ENCODE results near the gene BTF3. TPM values are rescaled to one million over a fixed set of nuclear protein-coding genes. Genes with fewer than 3 reads are reported as not detected.

Gene BTF3
- total RNA-seq, 1 donor from 2014 or later: 347 TPM

DNA sequence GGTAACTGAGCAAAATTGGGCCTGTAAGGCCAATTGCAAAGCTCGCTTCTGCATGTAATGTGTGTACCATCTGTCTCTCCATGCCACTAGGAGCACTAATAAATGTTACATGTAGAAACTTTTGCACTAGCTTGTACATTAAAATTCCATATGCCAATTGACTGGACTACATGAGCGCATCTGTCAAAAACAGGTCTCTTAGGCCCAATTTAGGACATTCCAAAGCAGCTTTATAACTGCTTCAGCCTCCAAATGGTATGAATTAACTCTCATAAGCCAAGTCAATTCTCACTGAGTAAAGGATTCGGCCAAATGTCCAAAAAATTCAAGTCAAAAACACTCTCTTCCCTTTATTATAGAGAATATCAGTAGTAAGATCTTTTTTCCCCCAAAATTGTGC, 26.1 kb upstream of the BTF3 start:
- H3K27ac Mint-ChIP-seq (ENCODE audit: unreplicated experiment): no peak overlapping the region
- no peaks in the 10 kb centered on the region for H3K4me1 Mint-ChIP-seq (ENCODE audit: low read depth, unreplicated experiment)
- H3K27me3 Mint-ChIP-seq (ENCODE audit: unreplicated experiment): no peaks in the 10 kb centered on the region
- DNase-seq: no peak
- no peaks in the 10 kb centered on the region for H3K9me3 Mint-ChIP-seq (ENCODE audit: unreplicated experiment)
- H3K36me3 Mint-ChIP-seq (ENCODE audit: unreplicated experiment): no peaks in the 10 kb centered on the region
- H3K4me3 Mint-ChIP-seq (ENCODE audit: unreplicated experiment): no peak overlapping the region
- TF ChIP-seq, protein P1, sequence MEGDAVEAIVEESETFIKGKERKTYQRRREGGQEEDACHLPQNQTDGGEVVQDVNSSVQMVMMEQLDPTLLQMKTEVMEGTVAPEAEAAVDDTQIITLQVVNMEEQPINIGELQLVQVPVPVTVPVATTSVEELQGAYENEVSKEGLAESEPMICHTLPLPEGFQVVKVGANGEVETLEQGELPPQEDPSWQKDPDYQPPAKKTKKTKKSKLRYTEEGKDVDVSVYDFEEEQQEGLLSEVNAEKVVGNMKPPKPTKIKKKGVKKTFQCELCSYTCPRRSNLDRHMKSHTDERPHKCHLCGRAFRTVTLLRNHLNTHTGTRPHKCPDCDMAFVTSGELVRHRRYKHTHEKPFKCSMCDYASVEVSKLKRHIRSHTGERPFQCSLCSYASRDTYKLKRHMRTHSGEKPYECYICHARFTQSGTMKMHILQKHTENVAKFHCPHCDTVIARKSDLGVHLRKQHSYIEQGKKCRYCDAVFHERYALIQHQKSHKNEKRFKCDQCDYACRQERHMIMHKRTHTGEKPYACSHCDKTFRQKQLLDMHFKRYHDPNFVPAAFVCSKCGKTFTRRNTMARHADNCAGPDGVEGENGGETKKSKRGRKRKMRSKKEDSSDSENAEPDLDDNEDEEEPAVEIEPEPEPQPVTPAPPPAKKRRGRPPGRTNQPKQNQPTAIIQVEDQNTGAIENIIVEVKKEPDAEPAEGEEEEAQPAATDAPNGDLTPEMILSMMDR (IDR thresholded peaks at IDR 0.05; ENCODE audit: partially characterized antibody, unreplicated experiment): no peak

GRCh38 chr5:73480500-73480899, 17.7 kb upstream of the BTF3 start:
- no peak for DNase-seq

DNA sequence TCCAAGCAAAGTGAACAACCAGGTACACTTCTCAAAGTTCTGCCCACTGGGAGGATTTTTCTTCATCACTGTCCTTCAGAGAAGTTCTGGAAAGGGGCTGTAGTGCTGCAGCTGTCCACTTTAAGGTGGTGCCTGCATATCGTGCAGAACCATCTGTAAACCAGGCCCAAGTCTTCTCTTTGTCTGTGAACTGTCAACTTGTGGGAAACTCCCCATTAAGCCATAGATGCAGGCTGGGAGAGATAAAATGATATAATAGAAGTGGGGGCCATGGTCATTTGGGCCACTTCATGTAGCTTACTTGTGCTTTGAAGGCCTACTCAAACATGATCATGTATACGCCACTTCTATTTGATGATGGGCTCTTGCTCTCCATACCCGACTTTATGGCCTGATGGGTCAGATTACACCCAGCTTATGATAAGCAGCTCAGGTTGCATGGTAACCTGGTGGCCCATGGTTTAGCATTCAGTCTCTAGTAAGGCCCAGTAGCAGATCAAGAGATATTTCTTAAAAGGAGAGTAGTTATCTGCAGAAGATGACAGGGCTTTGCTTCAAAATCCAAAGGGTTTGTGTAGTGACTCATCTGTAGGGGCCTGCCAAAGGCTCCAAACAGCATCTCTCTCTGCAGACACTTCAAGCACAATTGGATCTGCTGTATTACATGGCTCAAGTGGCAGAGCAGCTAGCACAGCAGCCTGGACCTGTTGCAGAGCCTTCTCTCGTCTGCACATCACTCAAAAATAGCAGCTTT, 15.7 kb upstream of the BTF3 start:
- peaks cover 2% of the 10 kb centered on the region for H3K27me3 Mint-ChIP-seq (ENCODE audit: unreplicated experiment)
- no peaks in the 10 kb centered on the region for H3K9me3 Mint-ChIP-seq (ENCODE audit: unreplicated experiment)
- no peak overlapping the region for H3K4me3 Mint-ChIP-seq (ENCODE audit: unreplicated experiment)
- no peaks in the 10 kb centered on the region for H3K36me3 Mint-ChIP-seq (ENCODE audit: unreplicated experiment)
- H3K4me1 Mint-ChIP-seq (ENCODE audit: low read depth, unreplicated experiment): no peaks in the 10 kb centered on the region
- no peak overlapping the region for H3K27ac Mint-ChIP-seq (ENCODE audit: unreplicated experiment)
- TF ChIP-seq, protein P1 (IDR thresholded peaks at IDR 0.05; ENCODE audit: partially characterized antibody, unreplicated experiment): no peak
- DNase-seq: no peak

More at GRCh38 chr5:73480500-73480899, 17.7 kb upstream of the BTF3 start:
- Mint-ChIP-seq H3K4me1 (ENCODE audit: low read depth, unreplicated experiment) (no peaks in the 10 kb centered on the region), H3K27ac (ENCODE audit: unreplicated experiment) (no peak overlapping the region), H3K27me3 (ENCODE audit: unreplicated experiment) (peaks cover 2% of the 10 kb centered on the region), H3K4me3 (ENCODE audit: unreplicated experiment) (no peak overlapping the region), H3K9me3 (ENCODE audit: unreplicated experiment) (no peaks in the 10 kb centered on the region), H3K36me3 (ENCODE audit: unreplicated experiment) (no peaks in the 10 kb centered on the region)
- TF ChIP-seq, protein P1 (IDR thresholded peaks at IDR 0.05; ENCODE audit: partially characterized antibody, unreplicated experiment): no peak

- Mint-ChIP-seq H3K4me1 (ENCODE audit: low read depth, unreplicated experiment) (no peaks in the 10 kb centered on the region), H3K9me3 (ENCODE audit: unreplicated experiment) (no peaks in the 10 kb centered on the region), H3K27me3 (ENCODE audit: unreplicated experiment) (peaks cover 2% of the 10 kb centered on the region), H3K27ac (ENCODE audit: unreplicated experiment) (no peak overlapping the region), H3K4me3 (ENCODE audit: unreplicated experiment) (no peak overlapping the region), H3K36me3 (ENCODE audit: unreplicated experiment) (no peaks in the 10 kb centered on the region)
- TF ChIP-seq, protein P1 (IDR thresholded peaks at IDR 0.05; ENCODE audit: partially characterized antibody, unreplicated experiment): no peak
- no peak for DNase-seq
These were observed 14.6 kb upstream of the BTF3 start for GRCh38 chr5:73483676-73484075.

DNA sequence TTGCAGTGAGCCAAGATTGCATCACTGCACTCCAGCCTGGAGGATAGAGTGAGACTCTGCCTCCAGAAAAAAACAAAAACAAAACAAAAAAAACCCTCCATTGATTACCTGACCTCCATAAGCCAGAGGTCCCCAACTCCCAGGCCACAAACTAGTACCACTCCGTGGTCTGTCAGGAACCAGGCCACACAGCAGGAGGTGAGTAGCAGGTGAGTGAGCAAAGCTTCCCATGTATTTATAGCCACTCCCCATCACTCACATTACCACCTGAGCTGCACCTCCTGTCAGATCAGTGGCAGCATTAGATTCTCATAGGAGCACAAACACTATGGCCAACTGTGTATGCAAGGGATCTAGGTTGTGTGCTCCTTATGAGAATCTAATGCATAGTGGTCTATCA, 13.7 kb upstream of the BTF3 start:
- TF ChIP-seq, protein P1 (IDR thresholded peaks at IDR 0.05; ENCODE audit: partially characterized antibody, unreplicated experiment): no peak
- DNase-seq: no peak
- Mint-ChIP-seq H3K36me3 (ENCODE audit: unreplicated experiment) (no peaks in the 10 kb centered on the region), H3K4me1 (ENCODE audit: low read depth, unreplicated experiment) (no peaks in the 10 kb centered on the region), H3K27me3 (ENCODE audit: unreplicated experiment) (peaks cover 2% of the 10 kb centered on the region), H3K4me3 (ENCODE audit: unreplicated experiment) (no peak overlapping the region), H3K27ac (ENCODE audit: unreplicated experiment) (no peak overlapping the region), H3K9me3 (ENCODE audit: unreplicated experiment) (no peaks in the 10 kb centered on the region)
